Glutamatergic neuron (in vitro differentiated cells): Measurements from ENCODE around the gene L2HGDH. TPM values are rescaled to one million over a fixed set of nuclear protein-coding genes. Genes with fewer than 3 reads are reported as not detected.

ENCODE experiments used
- DNase-seq: peaks from one replicate; pipeline ENCODE4 v3.0.0; 2022
- H3K27ac Mint-ChIP-seq: one replicate; pipeline ENCODE4 v1.8.0; 2020; ENCODE audit warnings: mild to moderate bottlenecking, mixed read lengths, inconsistent platforms; ENCODE audit not compliant: unreplicated experiment
- H3K27me3 Mint-ChIP-seq: one replicate; pipeline ENCODE4 v1.8.0; 2020; ENCODE audit warnings: mild to moderate bottlenecking, moderate library complexity, mixed read lengths, inconsistent platforms; ENCODE audit not compliant: unreplicated experiment
- H3K36me3 Mint-ChIP-seq: one replicate; pipeline ENCODE4 v1.8.0; 2020; ENCODE audit warnings: mild to moderate bottlenecking, mixed read lengths, inconsistent platforms; ENCODE audit not compliant: unreplicated experiment
- H3K4me1 Mint-ChIP-seq: one replicate; pipeline ENCODE4 v1.8.0; 2020; ENCODE audit warnings: mild to moderate bottlenecking, low read depth, mixed read lengths, inconsistent platforms; ENCODE audit not compliant: unreplicated experiment
- H3K4me3 Mint-ChIP-seq: one replicate; pipeline ENCODE4 v1.8.0; 2020; ENCODE audit warnings: mild to moderate bottlenecking, mixed read lengths, inconsistent platforms; ENCODE audit not compliant: unreplicated experiment
- H3K9me3 Mint-ChIP-seq: one replicate; pipeline ENCODE4 v1.8.0; 2020; ENCODE audit warnings: mild to moderate bottlenecking, moderate library complexity, mixed read lengths, inconsistent platforms; ENCODE audit not compliant: unreplicated experiment
- CTCF ChIP-seq: fragments of 200-600 bp; sonication (generic); IDR thresholded peaks from one replicate; pipeline ENCODE4 v1.5.0; 2021; ENCODE audit not compliant: partially characterized antibody, unreplicated experiment
- total RNA-seq: library from RNA; stranded (reverse); fragmentation: NEBNext Ultra II Directional; extraction: Animal tissue kit (Norgen Biotek cat#: 25700); gene quantifications from one replicate; pipeline ENCODE4 v1.2.1, GENCODE V29; 2021; ENCODE audit not compliant: unreplicated experiment

L2HGDH gene
- total RNA-seq, 1 donor from 2014 or later: 6.7 TPM

- no peak for TF ChIP-seq CTCF
- H3K4me3 Mint-ChIP-seq: no peak overlapping the region
- H3K4me1 Mint-ChIP-seq: no peaks in the 10 kb centered on the region
- no peak overlapping the region for H3K27ac Mint-ChIP-seq
- no peak for DNase-seq
- no peaks in the 10 kb centered on the region for H3K27me3 Mint-ChIP-seq
- no peaks in the 10 kb centered on the region for H3K36me3 Mint-ChIP-seq
- H3K9me3 Mint-ChIP-seq: no peaks in the 10 kb centered on the region
Measured at GRCh38 chr14:50285861-50286260, 26.2 kb downstream of the L2HGDH start.

GRCh38 chr14:50272498-50272897, 39.5 kb downstream of the L2HGDH start:
- H3K9me3 Mint-ChIP-seq: no peaks in the 10 kb centered on the region

GRCh38 chr14:50270932-50271331, 41.1 kb downstream of the L2HGDH start:
- DNase-seq: no peak
- H3K36me3 Mint-ChIP-seq: no peaks in the 10 kb centered on the region
- H3K4me3 Mint-ChIP-seq: no peak overlapping the region
- no peaks in the 10 kb centered on the region for H3K27me3 Mint-ChIP-seq
- no peak overlapping the region for H3K27ac Mint-ChIP-seq
- TF ChIP-seq CTCF: no peak
- H3K9me3 Mint-ChIP-seq: no peaks in the 10 kb centered on the region
- H3K4me1 Mint-ChIP-seq: peaks cover 3% of the 10 kb centered on the region

More at GRCh38 chr14:50272498-50272897, 39.5 kb downstream of the L2HGDH start:
- no peak overlapping the region for H3K4me3 Mint-ChIP-seq
- no peak for TF ChIP-seq CTCF
- no peaks in the 10 kb centered on the region for H3K27me3 Mint-ChIP-seq
- no peak overlapping the region for H3K27ac Mint-ChIP-seq
- no peak for DNase-seq
- H3K36me3 Mint-ChIP-seq: no peaks in the 10 kb centered on the region
- peaks cover 4% of the 10 kb centered on the region for H3K4me1 Mint-ChIP-seq

- Mint-ChIP-seq H3K27ac (no peak overlapping the region), H3K4me3 (no peak overlapping the region), H3K36me3 (no peaks in the 10 kb centered on the region), H3K9me3 (no peaks in the 10 kb centered on the region), H3K27me3 (no peaks in the 10 kb centered on the region), H3K4me1 (no peaks in the 10 kb centered on the region)
- no peak for DNase-seq
- no peak for TF ChIP-seq CTCF
Measured at GRCh38 chr14:50265029-50265428, 47.0 kb downstream of the L2HGDH start.

- DNase-seq: no peak
- no peak for TF ChIP-seq CTCF
- Mint-ChIP-seq H3K27ac (peak overlapping the region; percentile 17), H3K9me3 (no peaks in the 10 kb centered on the region), H3K4me1 (no peaks in the 10 kb centered on the region), H3K27me3 (no peaks in the 10 kb centered on the region), H3K36me3 (no peaks in the 10 kb centered on the region), H3K4me3 (no peak overlapping the region)
Measured at GRCh38 chr14:50263321-50263720, 48.7 kb downstream of the L2HGDH start.
